Activated CD4-positive, alpha-beta T cell treated with anti-CD3 and anti-CD28 coated beads, Interleukin-2, amount 50 U/mL, for 1 hour (primary cell): ENCODE measurements around the gene PIK3CD.
"Not testable (repeated sequence)": the region's sequence is repeated elsewhere in the genome, so short reads cannot be mapped to it uniquely, and the experiment has no call there.

ENCODE experiments used
- DNase-seq: peaks from one replicate; pipeline ENCODE4 v3.0.0-alpha.2; 2020

PIK3CD gene

GRCh38 chr1:9746211-9746610, 94.7 kb downstream of the PIK3CD start:
- DNase-seq, result no peak

GRCh38 chr1:9746651-9747050, 95.1 kb downstream of the PIK3CD start:
- DNase-seq, result no peak

- DNase-seq, result not testable (repeated sequence)
Measured at GRCh38 chr1:9748391-9748790, 96.9 kb downstream of the PIK3CD start.

GRCh38 chr1:9749361-9749760, 97.8 kb downstream of the PIK3CD start:
- DNase-seq, result no peak

GRCh38 chr1:9751971-9752370, 100.4 kb downstream of the PIK3CD start:
- no peak for DNase-seq

- no peak for DNase-seq
Measured at GRCh38 chr1:9753121-9753531, 101.6 kb downstream of the PIK3CD start.

- no peak for DNase-seq
Measured at GRCh38 chr1:9755441-9755995, 104.0 kb downstream of the PIK3CD start.

GRCh38 chr1:9758559-9759121, 107.1 kb downstream of the PIK3CD start:
- DNase-seq, result no peak

- no peak for DNase-seq
Measured at GRCh38 chr1:9759939-9760338, 108.4 kb downstream of the PIK3CD start.

- no peak for DNase-seq
Measured at GRCh38 chr1:9760824-9761223, 109.3 kb downstream of the PIK3CD start.

GRCh38 chr1:9761855-9762254, 110.3 kb downstream of the PIK3CD start:
- DNase-seq, result no peak

- DNase-seq, result not testable (repeated sequence)
Measured at GRCh38 chr1:9762446-9762845, 110.9 kb downstream of the PIK3CD start.

- no peak for DNase-seq
Measured at GRCh38 chr1:9763914-9764313, 112.4 kb downstream of the PIK3CD start.

GRCh38 chr1:9764550-9764949, 113.0 kb downstream of the PIK3CD start:
- DNase-seq, result no peak

- DNase-seq, result no peak
Measured at GRCh38 chr1:9766759-9767442, 115.4 kb downstream of the PIK3CD start.

GRCh38 chr1:9767964-9768668, 116.6 kb downstream of the PIK3CD start:
- peak; percentile 24 for DNase-seq

- DNase-seq, result no peak
Measured at GRCh38 chr1:9768983-9769382, 117.5 kb downstream of the PIK3CD start.

GRCh38 chr1:9770298-9770697, 118.8 kb downstream of the PIK3CD start:
- DNase-seq, result no peak

GRCh38 chr1:9774712-9775679, 123.5 kb downstream of the PIK3CD start:
- DNase-seq, result no peak

GRCh38 chr1:9776685-9777084, 125.2 kb downstream of the PIK3CD start:
- DNase-seq, result no peak
